GM21529 (cell line): ENCODE data around the gene NAT8L.

ENCODE experiments used
- ATAC-seq: cut with Tn5 transposase; IDR thresholded peaks from one replicate; pipeline ENCODE4 v1.9.1; 2021; ENCODE audit not compliant: unreplicated experiment

The NAT8L gene

GRCh38 chr4:2073808-2074481 lies 14.8 kb downstream of the NAT8L start:
- no peak for ATAC-seq

DNA sequence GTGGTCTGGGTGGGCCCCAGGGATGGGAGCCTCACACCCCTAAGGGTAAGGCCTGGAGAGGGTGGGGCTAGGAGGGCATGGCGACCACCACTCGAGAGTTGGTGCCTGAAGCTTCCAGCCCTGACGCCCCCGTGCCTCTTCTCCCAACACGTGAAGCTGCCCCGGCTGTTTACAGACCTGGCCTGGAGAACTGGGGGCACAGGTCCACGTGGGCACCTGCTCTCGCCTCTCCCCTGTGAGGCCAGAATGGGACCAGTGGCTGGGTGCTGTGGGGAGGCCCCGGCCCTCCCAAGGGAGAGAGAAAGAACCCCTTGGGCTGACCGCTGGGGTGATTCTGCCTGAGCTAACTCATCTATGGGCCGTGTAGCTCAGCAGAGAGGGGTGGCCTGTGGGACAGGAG lies 15.5 kb downstream of the NAT8L start:
- no peak for ATAC-seq

DNA sequence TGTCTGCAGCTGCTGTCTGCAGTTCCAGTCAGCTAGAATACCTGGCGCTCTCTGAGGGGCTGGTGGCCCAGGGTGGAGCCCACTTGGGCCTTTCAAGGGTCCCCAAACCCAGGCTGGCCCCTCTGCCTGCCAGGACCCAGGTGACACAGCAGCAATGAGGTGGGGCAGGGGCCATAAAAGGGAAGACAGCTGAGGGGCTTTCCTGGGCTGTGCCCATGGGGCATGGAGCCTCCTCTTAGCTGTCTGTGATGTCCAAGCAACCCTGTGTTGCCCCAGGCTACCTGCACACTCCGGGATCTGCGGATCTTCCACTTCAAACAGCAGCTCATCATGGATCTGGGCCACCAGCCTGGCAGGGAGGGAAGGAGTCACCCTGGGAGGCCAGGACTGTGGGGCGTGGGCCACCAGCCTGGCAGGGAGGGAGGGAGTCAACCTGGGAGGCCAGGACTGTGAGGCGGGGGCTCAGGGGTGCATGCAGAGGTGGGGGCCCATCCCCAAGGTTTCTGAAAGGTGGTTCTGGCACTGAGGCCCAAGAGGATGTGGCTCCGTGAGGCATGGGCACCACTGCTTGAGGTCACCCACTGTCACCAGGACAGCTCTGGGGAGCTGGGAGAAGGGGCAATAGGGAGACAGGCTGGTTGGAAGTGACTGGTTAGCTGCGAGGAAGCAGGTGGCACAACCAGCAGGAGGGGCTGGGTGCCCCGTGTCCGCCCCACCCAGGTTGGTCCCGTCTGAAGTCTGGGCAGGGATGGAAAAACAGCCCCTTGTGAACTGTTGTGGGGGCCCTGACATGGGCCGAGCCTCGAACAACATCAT lies 16.3 kb downstream of the NAT8L start:
- ATAC-seq: no peak

GRCh38 chr4:2075987-2076907 lies 17.1 kb downstream of the NAT8L start:
- no peak for ATAC-seq

DNA sequence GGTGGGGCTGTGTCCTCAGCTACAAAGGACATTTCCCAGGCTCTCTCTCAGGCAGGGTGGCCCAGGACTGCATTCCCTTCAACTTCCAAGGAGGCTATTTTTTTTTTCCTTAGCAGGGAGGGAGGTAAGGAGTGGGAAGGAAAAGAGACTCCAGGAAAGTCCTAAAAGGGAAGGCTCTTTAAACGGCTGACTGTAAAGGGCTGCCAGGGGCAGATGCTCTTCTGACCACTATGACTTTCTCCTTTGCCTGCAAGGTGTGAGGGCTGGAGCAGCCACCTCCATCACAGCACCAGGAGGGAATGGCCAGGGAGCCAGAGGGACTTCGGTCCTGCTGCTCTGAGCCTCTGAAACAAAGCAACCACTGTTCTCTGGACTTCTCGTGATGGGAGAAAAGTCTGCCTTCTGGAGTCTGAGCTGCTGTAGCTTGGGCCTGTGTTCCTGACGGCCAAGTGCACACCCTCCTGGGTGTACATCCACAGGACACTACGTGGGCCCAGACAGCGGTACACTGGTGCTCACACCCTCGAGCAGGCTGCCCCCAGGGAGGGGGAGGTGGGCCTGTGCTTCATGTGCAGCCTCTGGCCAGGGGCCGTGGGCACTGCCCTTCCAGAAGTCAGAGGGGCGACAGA lies 17.9 kb downstream of the NAT8L start:
- no peak for ATAC-seq

DNA sequence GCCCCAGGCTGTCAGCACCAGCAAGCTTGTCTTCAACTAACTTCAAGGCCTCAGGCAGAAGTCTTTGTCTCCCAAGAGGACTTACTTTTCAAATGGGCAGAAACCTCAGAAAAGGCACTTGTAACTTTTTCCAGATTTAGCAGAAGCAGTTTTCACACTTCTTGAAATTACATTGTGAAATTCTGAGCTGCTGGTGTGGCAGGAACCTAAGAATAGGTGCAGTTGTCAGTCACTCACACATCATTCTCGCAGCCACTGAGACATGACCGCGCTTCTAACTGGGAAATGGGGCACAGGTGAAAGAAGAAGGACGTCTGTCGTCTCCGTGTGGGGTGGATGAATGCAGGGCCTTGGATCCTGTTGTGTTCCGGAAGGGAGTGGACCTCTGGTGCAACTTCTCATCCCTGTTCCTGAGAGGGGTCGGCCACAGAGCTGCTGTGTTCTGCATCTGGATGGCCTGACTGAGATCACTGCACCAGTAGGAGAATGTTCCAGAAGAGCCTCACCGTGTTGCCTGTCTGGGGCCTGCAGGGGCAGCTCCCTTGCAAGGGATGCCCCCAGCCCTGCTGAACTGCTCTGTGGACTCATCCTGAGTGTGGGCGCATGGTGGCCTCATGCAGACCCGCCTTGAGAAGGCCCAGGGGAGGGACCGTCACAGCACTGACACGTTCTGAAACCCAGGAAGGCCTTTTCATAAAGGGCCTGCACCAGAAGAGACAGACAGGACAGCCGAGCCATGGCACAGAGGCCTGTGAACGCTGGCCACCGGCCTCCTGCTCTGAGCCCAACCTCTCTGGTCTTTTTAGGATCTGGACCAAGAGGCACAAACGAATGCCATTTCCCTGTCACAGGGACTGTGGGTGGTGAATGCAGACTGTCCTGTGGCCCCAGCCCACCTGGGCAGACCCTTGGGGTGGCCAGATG lies 18.7 kb downstream of the NAT8L start:
- ATAC-seq: no peak

DNA sequence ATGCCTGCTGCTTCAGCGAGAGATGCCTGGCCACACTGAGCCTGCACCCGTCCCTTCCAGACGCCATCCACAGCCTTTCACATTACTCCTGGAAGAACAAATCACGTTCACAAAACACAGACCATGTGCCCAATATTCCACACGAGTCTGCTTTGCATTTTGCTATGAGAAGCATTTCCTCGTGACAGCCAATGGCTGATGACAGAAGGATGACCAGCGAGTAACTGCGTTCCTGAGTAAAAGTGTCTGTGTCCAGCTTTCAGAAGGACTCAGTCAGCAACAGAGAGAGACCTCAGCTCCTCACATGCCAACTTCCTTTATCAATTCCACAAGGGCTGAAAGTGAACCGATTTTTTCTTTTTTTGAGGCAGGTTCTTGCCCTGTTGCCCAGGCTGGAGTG lies 19.5 kb downstream of the NAT8L start:
- ATAC-seq: no peak

DNA sequence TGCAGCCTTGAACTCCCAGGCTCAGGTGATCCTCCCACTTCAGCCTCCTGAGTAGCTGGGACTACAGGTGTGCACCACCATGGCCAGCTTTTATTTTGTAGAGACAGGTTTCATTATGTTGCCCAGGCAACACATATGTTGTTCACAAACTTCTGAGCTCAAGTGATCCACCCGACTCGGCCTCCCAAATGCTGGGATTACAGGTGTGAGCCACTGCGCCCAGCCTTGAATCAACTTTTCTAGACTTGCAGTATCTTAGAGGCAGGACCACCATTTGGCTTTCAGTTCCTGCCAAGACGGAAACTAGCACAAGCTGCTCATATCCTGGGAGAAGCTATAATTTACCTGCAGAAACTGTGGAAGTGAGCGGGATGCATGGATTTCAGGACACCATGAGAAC lies 19.9 kb downstream of the NAT8L start:
- no peak for ATAC-seq

DNA sequence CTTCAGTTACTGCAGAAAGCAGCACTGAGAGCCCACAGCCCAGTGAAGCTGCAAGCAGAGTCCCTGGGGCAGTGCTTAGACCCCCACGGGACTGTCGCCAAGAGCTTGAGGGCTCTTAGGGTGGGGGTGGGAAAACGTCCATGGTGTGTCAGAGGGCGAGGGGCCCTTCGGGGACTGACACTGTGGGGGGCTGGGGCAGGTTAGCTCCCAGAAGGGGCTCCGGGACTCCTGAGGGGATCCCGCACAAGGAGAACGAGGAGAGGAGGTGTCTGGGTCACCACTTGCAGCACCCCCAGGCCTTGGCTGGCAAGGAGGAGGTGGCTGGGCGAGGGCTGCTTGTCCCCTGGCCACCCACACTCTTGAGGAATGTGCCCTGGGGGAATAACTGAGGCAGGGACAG lies 20.8 kb downstream of the NAT8L start:
- ATAC-seq: no peak

GRCh38 chr4:2080429-2081300 lies 21.5 kb downstream of the NAT8L start:
- ATAC-seq: no peak

GRCh38 chr4:2081540-2081939 lies 22.4 kb downstream of the NAT8L start:
- no peak for ATAC-seq

- no peak for ATAC-seq
Measured at GRCh38 chr4:2082118-2082517, 23.0 kb downstream of the NAT8L start.

DNA sequence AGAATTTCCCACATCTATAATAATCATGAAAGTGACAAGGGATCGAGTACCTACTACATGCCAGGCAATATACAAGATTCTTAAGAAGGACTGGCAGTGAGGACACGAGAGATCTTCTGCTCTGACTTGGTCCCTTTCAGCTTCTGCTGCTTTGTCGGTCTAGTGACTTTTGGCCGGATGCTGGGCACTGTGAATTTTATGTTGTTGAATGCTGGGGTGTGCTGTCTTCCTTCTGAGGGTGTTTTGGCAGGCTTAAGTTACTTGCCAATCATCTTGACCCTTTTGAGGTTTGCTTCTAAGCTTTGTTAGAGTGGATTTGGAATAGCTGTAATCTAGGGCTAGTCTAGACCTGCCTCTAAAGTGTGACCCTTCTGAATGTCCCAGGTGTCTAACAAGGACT lies 23.5 kb downstream of the NAT8L start:
- no peak for ATAC-seq

DNA sequence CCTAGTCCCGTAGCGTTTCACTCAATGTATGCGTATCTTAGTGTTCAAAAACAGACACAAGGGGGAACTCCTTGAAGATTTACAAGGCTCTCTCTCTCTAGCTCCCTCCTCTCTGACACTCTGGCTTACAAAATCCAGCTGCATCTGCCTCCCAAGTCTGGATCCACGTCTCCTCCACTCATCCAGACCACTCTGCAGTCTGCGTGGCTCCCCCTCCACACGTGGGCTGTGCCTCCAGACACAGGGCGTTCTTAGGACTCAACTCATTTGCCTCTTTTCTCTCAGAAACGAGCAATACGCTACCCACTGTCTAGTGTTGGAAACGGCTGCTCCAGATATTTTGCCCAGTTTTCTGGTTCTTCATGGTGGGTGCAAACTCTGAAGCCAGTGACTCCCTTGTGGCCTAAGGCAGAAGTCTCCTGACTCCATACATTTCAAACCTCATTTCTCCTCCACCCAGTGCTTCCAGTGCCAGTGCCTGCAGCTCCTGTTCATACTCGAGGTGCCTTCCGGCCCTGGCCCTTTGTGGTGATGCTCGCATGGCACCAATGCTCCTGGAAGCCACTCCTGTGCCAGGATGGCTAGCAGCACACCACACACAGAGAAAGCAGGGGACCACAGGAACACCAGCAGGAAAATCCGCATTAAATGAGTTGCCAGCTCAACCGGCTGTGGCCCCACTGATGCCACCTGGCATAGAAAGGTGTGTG lies 24.1 kb downstream of the NAT8L start:
- no peak for ATAC-seq

GRCh38 chr4:2083826-2084160 lies 24.7 kb downstream of the NAT8L start:
- ATAC-seq: no peak

DNA sequence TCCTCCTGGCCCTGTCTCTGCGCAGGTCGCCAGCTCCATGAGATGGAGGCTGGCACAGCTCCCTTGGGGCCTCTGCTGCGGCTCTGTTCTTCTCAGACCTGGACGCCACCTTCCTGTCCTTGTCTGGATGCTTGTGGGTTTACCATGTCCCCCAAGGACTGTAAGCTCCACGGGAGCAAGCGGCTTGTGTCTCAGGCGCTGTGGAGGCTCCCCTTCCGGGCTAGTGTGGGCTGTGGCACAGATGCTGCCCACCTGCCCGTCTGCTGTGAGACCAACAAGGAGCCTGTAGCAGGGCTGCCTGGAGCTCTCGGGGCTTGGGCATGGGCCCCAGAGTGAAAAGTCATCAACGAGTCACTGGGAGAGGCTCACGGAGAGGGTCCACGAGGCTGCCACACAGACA lies 25.2 kb downstream of the NAT8L start:
- no peak for ATAC-seq

DNA sequence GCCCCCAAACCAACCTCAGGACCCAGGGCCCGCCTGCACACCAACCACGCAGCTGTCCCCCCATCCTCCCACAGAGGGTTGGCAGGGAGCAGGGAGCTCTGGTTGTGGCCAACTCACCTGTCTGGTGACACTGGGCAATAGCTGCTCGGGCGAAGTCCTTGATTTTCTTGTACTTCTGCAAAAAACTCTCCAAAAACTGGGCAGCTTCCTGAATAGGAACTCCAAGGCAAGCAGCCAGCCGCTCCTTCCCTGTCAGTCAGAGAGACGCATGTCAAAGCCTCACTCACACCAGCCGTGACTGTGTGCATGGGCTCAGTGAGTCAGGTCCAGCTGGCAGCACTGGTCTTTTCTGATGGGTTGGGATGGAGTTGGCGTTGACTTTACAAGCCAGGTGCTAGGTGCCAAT lies 26.4 kb downstream of the NAT8L start:
- ATAC-seq: no peak

GRCh38 chr4:2087170-2087569 lies 28.0 kb downstream of the NAT8L start:
- no peak for ATAC-seq

- no peak for ATAC-seq
Measured at GRCh38 chr4:2089222-2089621, 30.1 kb downstream of the NAT8L start.
